GM12891 (cell line): ENCODE results near the gene PDZD7.

Source experiments
- POLR2A ChIP-seq: IDR thresholded peaks from 2 replicates; pipeline ENCODE4 v1.6.1; 2011; ENCODE audit warnings: low read depth, low read length, control low read depth
- POLR2AphosphoS5 ChIP-seq: IDR thresholded peaks from 2 replicates; pipeline ENCODE4 v1.6.1; 2011; ENCODE audit warnings: low read depth, low read length, control low read depth
- TAF1 ChIP-seq: IDR thresholded peaks from 2 replicates; pipeline ENCODE4 v1.6.1; 2011; ENCODE audit warnings: low read depth, low read length, control low read depth

DNA sequence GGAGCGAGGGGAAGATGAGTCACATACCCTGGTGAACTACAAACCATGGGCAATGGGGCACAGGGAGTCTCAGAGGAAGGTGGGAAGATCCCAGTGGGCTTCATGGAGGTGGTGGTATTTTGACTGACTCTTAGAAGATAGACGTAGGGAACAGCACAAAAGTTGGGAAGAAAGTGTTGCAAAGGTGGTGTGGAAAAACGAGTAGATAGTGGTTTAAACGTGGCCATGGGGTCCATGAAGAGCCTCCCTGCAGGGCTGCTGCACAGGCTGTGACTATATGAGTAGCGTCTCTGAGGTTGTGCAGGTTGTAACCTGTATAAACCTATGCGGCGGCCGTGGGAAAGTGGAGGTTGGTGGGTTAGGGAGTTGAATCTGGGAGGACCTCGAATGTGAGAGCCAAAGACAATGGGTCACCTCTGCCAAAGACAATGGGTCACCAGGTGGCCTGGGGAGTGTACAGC lies 17.5 kb downstream of the PDZD7 start:
- no peak for TF ChIP-seq POLR2A
- no peak for TF ChIP-seq TAF1
- TF ChIP-seq POLR2AphosphoS5, result no peak
